ACC112 (cell line): Measurements from ENCODE around the gene DNAH2.
A peak's percentile ranks its signal among the peaks of the same experiment; 100 is the strongest.

ENCODE experiments used
- H2AFZ ChIP-seq: fragments of 200-600 bp; sonication (generic); one replicate; pipeline ENCODE4 v1.6.0; 2017; ENCODE audit warnings: antibody characterized with exemption, low read length; ENCODE audit not compliant: unreplicated experiment
- H3K27ac ChIP-seq: fragments of 200-600 bp; sonication (generic); 2 replicates; pipeline ENCODE4 v1.5.1; 2014; ENCODE audit warnings: low read depth, mild to moderate bottlenecking, antibody characterized with exemption, low read length, moderate library complexity
- H3K27me3 ChIP-seq: fragments of 200-600 bp; sonication (generic); 2 replicates; pipeline ENCODE4 v1.6.1; 2014; ENCODE audit warnings: mild to moderate bottlenecking, antibody characterized with exemption, low read length, moderate library complexity, mixed read lengths; ENCODE audit not compliant: insufficient read depth
- H3K36me3 ChIP-seq: fragments of 200-600 bp; sonication (generic); 2 replicates; pipeline ENCODE4 v1.6.1; 2016; ENCODE audit warnings: mild to moderate bottlenecking, antibody characterized with exemption, low read length, moderate library complexity, mixed read lengths; ENCODE audit not compliant: insufficient read depth
- H3K4me1 ChIP-seq: fragments of 200-600 bp; sonication (generic); one replicate; pipeline ENCODE4 v1.6.1; 2016; ENCODE audit warnings: low read length, mixed read lengths; ENCODE audit not compliant: insufficient read depth, unreplicated experiment, control insufficient read depth
- H3K4me3 ChIP-seq: fragments of 200-600 bp; sonication (generic); 2 replicates; pipeline ENCODE4 v1.5.1; 2014; ENCODE audit warnings: mild to moderate bottlenecking, low read depth, low read length
- H3K79me2 ChIP-seq: fragments of 200-600 bp; sonication (generic); one replicate; pipeline ENCODE4 v1.6.0; 2016; ENCODE audit warnings: low read length; ENCODE audit not compliant: control insufficient read depth, unreplicated experiment, insufficient read depth

The DNAH2 gene

GRCh38 chr17:7703584-7704479 lies 13.7 kb upstream of the DNAH2 start:
- Histone ChIP-seq H3K4me3 (no peak overlapping the region), H3K27me3 (peaks cover 32% of the 10 kb centered on the region), H3K27ac (no peak overlapping the region), H3K36me3 (no peaks in the 10 kb centered on the region), H2AFZ (no peak overlapping the region), H3K4me1 (no peaks in the 10 kb centered on the region), H3K79me2 (no peaks in the 10 kb centered on the region)

GRCh38 chr17:7704601-7705268 lies 12.8 kb upstream of the DNAH2 start, which contains the start of gene EFNB3:
TSS of gene EFNB3 (plus strand) at chr17:7705202. CDS start at chr17:7705599, 397 bp downstream.
- Histone ChIP-seq H3K79me2 (no peaks in the 10 kb centered on the region), H2AFZ (no peak within 1 kb of the TSS), H3K36me3 (no peaks in the 10 kb centered on the region), H3K27ac (no peak within 1 kb of the TSS), H3K4me1 (no peaks in the 10 kb centered on the region), H3K27me3 (peaks cover 32% of the 10 kb centered on the region), H3K4me3 (peak within 1 kb of the TSS; percentile 44)

GRCh38 chr17:7705269-7706255 lies 12.0 kb upstream of the DNAH2 start:
- Histone ChIP-seq H3K27ac (no peak overlapping the region), H3K4me1 (no peaks in the 10 kb centered on the region), H3K36me3 (no peaks in the 10 kb centered on the region), H3K79me2 (no peaks in the 10 kb centered on the region), H3K27me3 (peaks cover 32% of the 10 kb centered on the region), H3K4me3 (peak overlapping the region; percentile 44), H2AFZ (no peak overlapping the region)

GRCh38 chr17:7706631-7707354 lies 10.8 kb upstream of the DNAH2 start:
- Histone ChIP-seq H3K27ac (no peak overlapping the region), H2AFZ (no peak overlapping the region), H3K4me1 (no peaks in the 10 kb centered on the region), H3K4me3 (no peak overlapping the region), H3K79me2 (no peaks in the 10 kb centered on the region), H3K27me3 (peaks cover 40% of the 10 kb centered on the region), H3K36me3 (no peaks in the 10 kb centered on the region)

- H3K27me3 ChIP-seq: peaks cover 47% of the 10 kb centered on the region
- no peaks in the 10 kb centered on the region for H3K4me1 ChIP-seq
- H3K27ac ChIP-seq: no peak overlapping the region
- H2AFZ ChIP-seq: no peak overlapping the region
- H3K4me3 ChIP-seq: no peak overlapping the region
- no peaks in the 10 kb centered on the region for H3K79me2 ChIP-seq
- H3K36me3 ChIP-seq: no peaks in the 10 kb centered on the region
Observed at GRCh38 chr17:7707446-7707845, 10.1 kb upstream of the DNAH2 start.

- no peak overlapping the region for H3K4me3 ChIP-seq
- H3K27me3 ChIP-seq: peaks cover 52% of the 10 kb centered on the region
- no peak overlapping the region for H2AFZ ChIP-seq
- no peaks in the 10 kb centered on the region for H3K4me1 ChIP-seq
- no peaks in the 10 kb centered on the region for H3K79me2 ChIP-seq
- no peaks in the 10 kb centered on the region for H3K36me3 ChIP-seq
- H3K27ac ChIP-seq: no peak overlapping the region
Observed at GRCh38 chr17:7707858-7708750, 9.4 kb upstream of the DNAH2 start.

GRCh38 chr17:7709031-7709430 lies 8.5 kb upstream of the DNAH2 start:
- Histone ChIP-seq H2AFZ (no peak overlapping the region), H3K79me2 (no peaks in the 10 kb centered on the region), H3K27me3 (peaks cover 51% of the 10 kb centered on the region), H3K27ac (no peak overlapping the region), H3K4me1 (no peaks in the 10 kb centered on the region), H3K36me3 (no peaks in the 10 kb centered on the region), H3K4me3 (no peak overlapping the region)

GRCh38 chr17:7710301-7710700 lies 7.2 kb upstream of the DNAH2 start:
- Histone ChIP-seq H3K27ac (no peak overlapping the region), H3K4me1 (no peaks in the 10 kb centered on the region), H3K27me3 (peaks cover 39% of the 10 kb centered on the region), H2AFZ (no peak overlapping the region), H3K4me3 (no peak overlapping the region), H3K79me2 (no peaks in the 10 kb centered on the region), H3K36me3 (no peaks in the 10 kb centered on the region)

GRCh38 chr17:7711051-7711755 lies 6.3 kb upstream of the DNAH2 start:
- H3K27me3 ChIP-seq: peaks cover 30% of the 10 kb centered on the region
- no peak overlapping the region for H3K27ac ChIP-seq
- no peak overlapping the region for H3K4me3 ChIP-seq
- H3K36me3 ChIP-seq: no peaks in the 10 kb centered on the region
- H2AFZ ChIP-seq: no peak overlapping the region
- no peaks in the 10 kb centered on the region for H3K4me1 ChIP-seq
- no peaks in the 10 kb centered on the region for H3K79me2 ChIP-seq
